Measurements from ENCODE around the gene ARID3B. TPM values are rescaled to one million over a fixed set of nuclear protein-coding genes. Genes with fewer than 3 reads are reported as not detected.
A peak's percentile ranks its signal among the peaks of the same experiment; 100 is the strongest.

The ARID3B gene
- total RNA-seq, 1 donor from 2014 or later: 70.0 TPM

GRCh38 chr15:74616996-74617395, 76.0 kb downstream of the ARID3B start:
- H3K27me3 Mint-ChIP-seq (ENCODE audit: unreplicated experiment): peaks cover 34% of the 10 kb centered on the region
- no peak for DNase-seq (ENCODE audit: low spot score)
- H3K9me3 Mint-ChIP-seq (ENCODE audit: unreplicated experiment): no peaks in the 10 kb centered on the region
- peak overlapping the region; percentile 89 for H3K27ac Mint-ChIP-seq (ENCODE audit: unreplicated experiment)
- no peak for TF ChIP-seq CTCF (IDR thresholded peaks at IDR 0.05; ENCODE audit: unreplicated experiment)
- H3K4me1 Mint-ChIP-seq (ENCODE audit: unreplicated experiment): peaks cover 33% of the 10 kb centered on the region
- peaks cover 32% of the 10 kb centered on the region for H3K36me3 Mint-ChIP-seq (ENCODE audit: low read depth, unreplicated experiment)
- peak overlapping the region; percentile 93 for H3K4me3 Mint-ChIP-seq (ENCODE audit: unreplicated experiment)

- H3K9me3 Mint-ChIP-seq (ENCODE audit: unreplicated experiment): no peaks in the 10 kb centered on the region
- peak overlapping the region; percentile 7 for H3K27ac Mint-ChIP-seq (ENCODE audit: unreplicated experiment)
- peaks cover 30% of the 10 kb centered on the region for H3K27me3 Mint-ChIP-seq (ENCODE audit: unreplicated experiment)
- no peak for TF ChIP-seq CTCF (IDR thresholded peaks at IDR 0.05; ENCODE audit: unreplicated experiment)
- H3K4me1 Mint-ChIP-seq (ENCODE audit: unreplicated experiment): peaks cover 33% of the 10 kb centered on the region
- peaks cover 50% of the 10 kb centered on the region for H3K36me3 Mint-ChIP-seq (ENCODE audit: low read depth, unreplicated experiment)
- no peak overlapping the region for H3K4me3 Mint-ChIP-seq (ENCODE audit: unreplicated experiment)
- no peak for DNase-seq (ENCODE audit: low spot score)
Observed at GRCh38 chr15:74618841-74619596, 78.0 kb downstream of the ARID3B start.

GRCh38 chr15:74619916-74620635, 79.1 kb downstream of the ARID3B start:
- Mint-ChIP-seq H3K4me1 (ENCODE audit: unreplicated experiment) (peaks cover 33% of the 10 kb centered on the region), H3K27ac (ENCODE audit: unreplicated experiment) (no peak overlapping the region), H3K27me3 (ENCODE audit: unreplicated experiment) (peaks cover 31% of the 10 kb centered on the region), H3K9me3 (ENCODE audit: unreplicated experiment) (no peaks in the 10 kb centered on the region), H3K4me3 (ENCODE audit: unreplicated experiment) (no peak overlapping the region), H3K36me3 (ENCODE audit: low read depth, unreplicated experiment) (peaks cover 59% of the 10 kb centered on the region)
- no peak for TF ChIP-seq CTCF (IDR thresholded peaks at IDR 0.05; ENCODE audit: unreplicated experiment)
- no peak for DNase-seq (ENCODE audit: low spot score)

- H3K27me3 Mint-ChIP-seq (ENCODE audit: unreplicated experiment): peaks cover 35% of the 10 kb centered on the region
- H3K36me3 Mint-ChIP-seq (ENCODE audit: low read depth, unreplicated experiment): peaks cover 63% of the 10 kb centered on the region
- H3K9me3 Mint-ChIP-seq (ENCODE audit: unreplicated experiment): no peaks in the 10 kb centered on the region
- peak; percentile 74 for TF ChIP-seq CTCF (IDR thresholded peaks at IDR 0.05; ENCODE audit: unreplicated experiment)
- H3K4me1 Mint-ChIP-seq (ENCODE audit: unreplicated experiment): peaks cover 33% of the 10 kb centered on the region
- DNase-seq (ENCODE audit: low spot score): peak; percentile 81
- no peak overlapping the region for H3K27ac Mint-ChIP-seq (ENCODE audit: unreplicated experiment)
- peak overlapping the region; percentile 59 for H3K4me3 Mint-ChIP-seq (ENCODE audit: unreplicated experiment)
Observed at GRCh38 chr15:74620636-74621545, 79.9 kb downstream of the ARID3B start.
